Subcutaneous preadipocyte (primary cell): Measurements from ENCODE around the gene ASXL1. TPM values are rescaled to one million over a fixed set of nuclear protein-coding genes. Genes with fewer than 3 reads are reported as not detected.

Experiments
- total RNA-seq: library from RNA; depleted of rRNA; stranded (reverse); fragments of >200 nt; gene quantifications from 2 replicates; pipeline ENCODE4 v1.2.3, GENCODE V29; 2012

ASXL1 gene
- total RNA-seq, result 35.3 and 44.8 TPM in 2 replicates

DNA sequence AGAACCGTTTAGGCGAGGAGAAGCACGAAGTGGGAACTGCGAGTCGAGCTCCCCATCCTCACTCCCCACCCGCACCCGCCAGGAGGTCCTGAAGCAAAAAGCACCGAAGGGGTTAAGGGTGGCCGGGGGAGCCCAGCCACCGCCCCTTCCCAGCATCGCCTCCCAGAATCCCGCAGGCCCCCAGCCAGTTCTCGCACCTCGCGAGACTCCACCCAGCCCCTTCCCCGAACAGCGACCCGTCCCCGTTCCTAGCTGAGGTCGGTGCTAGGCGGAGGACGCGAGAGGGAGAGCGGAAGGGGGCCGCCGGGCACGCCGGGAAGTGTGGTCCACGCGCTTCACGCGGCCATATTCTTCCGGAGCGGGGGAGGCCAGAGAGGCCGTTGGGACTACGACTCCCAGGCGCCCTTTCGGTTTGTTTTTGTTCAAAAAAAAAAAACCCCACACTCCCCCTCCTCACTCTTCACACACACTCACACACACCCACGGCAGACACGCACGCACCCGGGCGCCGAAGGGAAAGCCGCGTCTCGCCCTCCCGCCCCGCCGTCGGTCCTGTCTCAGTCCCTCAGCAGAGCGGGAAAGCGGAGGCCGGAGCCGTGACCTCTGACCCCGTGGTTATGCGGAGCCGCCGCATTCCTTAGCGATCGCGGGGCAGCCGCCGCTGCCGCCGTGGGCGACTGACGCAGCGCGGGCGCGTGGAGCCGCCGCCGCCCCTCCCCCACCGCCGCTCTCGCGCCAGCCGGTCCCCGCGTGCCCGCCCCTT lies at the start of gene ASXL1:
ASXL1 (plus strand) TSS at position 463 of the 763 bp plus-strand sequence. CDS start 445 bp downstream, outside the sequence.

Other genes starting within 250 kb of the ASXL1 start
- 40.8 and 46.9 TPM in 2 replicates for gene TM9SF4, start 248.6 kb upstream of the ASXL1 start, total RNA-seq
- 2.2 and 3.5 TPM in 2 replicates for gene PLAGL2, start 150.6 kb upstream of the ASXL1 start, total RNA-seq
- 42.6 and 55.9 TPM in 2 replicates for gene POFUT1, start 150.5 kb upstream of the ASXL1 start, total RNA-seq
- 25.0 and 30.3 TPM in 2 replicates for gene KIF3B, start 80.7 kb upstream of the ASXL1 start, total RNA-seq
- gene NOL4L, start 227.0 kb downstream of the ASXL1 start, total RNA-seq, result 3.7 and 4.0 TPM in 2 replicates